Measurements from ENCODE around the gene DHRS11.

DNA sequence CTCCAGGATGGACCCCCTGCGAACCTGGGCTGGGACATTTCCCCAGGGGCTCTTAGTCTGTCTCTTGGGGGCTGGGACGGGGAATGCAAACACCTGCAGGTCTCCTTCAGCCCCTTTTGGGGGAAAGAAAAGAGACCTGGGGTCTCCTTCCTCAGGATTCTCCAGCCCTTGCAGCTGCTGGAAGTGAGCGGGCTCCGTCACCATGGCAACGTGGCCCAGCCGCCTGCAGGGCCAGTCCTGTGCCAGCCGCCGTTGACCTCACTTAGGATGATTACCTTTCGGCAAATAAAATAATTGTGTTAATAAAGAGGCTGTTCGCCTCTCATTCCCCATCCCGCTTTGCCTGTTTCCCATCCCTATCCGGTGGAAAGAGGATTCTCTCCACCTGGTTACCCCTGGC, 35.4 kb downstream of the DHRS11 start:
- TF ChIP-seq EZH2 (IDR thresholded peaks at IDR 0.05; ENCODE audit: insufficient read depth, poor library complexity, severe bottlenecking) (no peak), EZH2phosphoT487 (IDR thresholded peaks at IDR 0.05; ENCODE audit: insufficient read depth, low read depth) (no peak)

Measured in GM23248 (cell line).